Naive thymus-derived CD8-positive, alpha-beta T cell (primary cell): Measurements from ENCODE around the gene SERPINB13. TPM values are rescaled to one million over a fixed set of nuclear protein-coding genes. Genes with fewer than 3 reads are reported as not detected.

Experiments used
- ATAC-seq, 2 donors: fragments of 150-1000 bp; cut with Tn5 transposase in 1 of 2; sonication (Bioruptor Pico), chemical (Tn5 transposase) in 1 of 2; 1 replicate in 1 of 2; 2 replicates in 1 of 2; pipeline ENCODE4 v1.10.0; 2021; ENCODE audit warnings: mild to moderate bottlenecking in 2 of 2, moderate library complexity in 2 of 2
- POLR2A ChIA-PET: fragments of 350-600 bp; sonication (Branson Sonifier 250); formaldehyde crosslinking; loops from one replicate; lab custom pipeline; 2021; ENCODE audit warnings: antibody characterized with exemption; lab: Charles Lee
- DNase-seq, 10 donors: peaks; one replicate each; pipeline versions ENCODE4 v3.0.0 to v3.0.0-alpha.2; 2020 to 2022
- H3K27ac Mint-ChIP-seq, 10 donors: one replicate each; pipeline ENCODE4 v1.8.0; 2020 to 2022; ENCODE audit warnings: mild to moderate bottlenecking in 10 of 10, mixed read lengths in 10 of 10, moderate library complexity in 4 of 10, inconsistent platforms in 1 of 10
- H3K27me3 Mint-ChIP-seq, 5 donors: one replicate each; pipeline ENCODE4 v1.8.0; 2021 to 2022; ENCODE audit warnings: mixed read lengths in 5 of 5
- H3K36me3 Mint-ChIP-seq, 3 donors: one replicate each; pipeline ENCODE4 v1.8.0; 2020 to 2022; ENCODE audit warnings: mixed read lengths in 3 of 3, mild to moderate bottlenecking in 2 of 3, inconsistent platforms in 1 of 3
- H3K4me1 Mint-ChIP-seq, 4 donors: one replicate each; pipeline ENCODE4 v1.8.0; 2021 to 2022; ENCODE audit warnings: mixed read lengths in 4 of 4
- H3K4me3 Mint-ChIP-seq, 10 donors: one replicate each; pipeline ENCODE4 v1.8.0; 2020 to 2022; ENCODE audit warnings: mild to moderate bottlenecking in 10 of 10, mixed read lengths in 10 of 10, moderate library complexity in 6 of 10, inconsistent platforms in 1 of 10
- H3K9me3 Mint-ChIP-seq, 9 donors: one replicate each; pipeline ENCODE4 v1.8.0; 2020 to 2022; ENCODE audit warnings: mixed read lengths in 9 of 9, mild to moderate bottlenecking in 3 of 9, inconsistent platforms in 1 of 9, moderate library complexity in 1 of 9
- polyA plus RNA-seq, 3 donors: library from polyadenylated mRNA; unstranded; fragments of 300-500 nt; fragmentation: Illumina TruSeq; gene quantifications; one replicate each; pipeline ENCODE4 v1.2.3, GENCODE V29; 2021
- total RNA-seq, 8 experiments: library from RNA in 2 of 8; stranded (reverse) in 2 of 8; gene quantifications; one replicate each; pipeline ENCODE4 v1.2.3 and lab custom pipeline; 2021 to 2026

Gene SERPINB13
- total and polyA plus RNA-seq, 5 experiments from 2014 or later = not detected

GRCh38 chr18:63592471-63592870, 5.3 kb downstream of the SERPINB13 start:
- no peak for DNase-seq
- peaks cover 0 to 2% (median 0%) of the 10 kb centered on the region in 9 donors for H3K9me3 Mint-ChIP-seq
- ATAC-seq = no peak
- peaks cover 0 to 8% (median 1%) of the 10 kb centered on the region in 5 donors for H3K27me3 Mint-ChIP-seq
- no peak overlapping the region for H3K4me3 Mint-ChIP-seq
- no peaks in the 10 kb centered on the region for H3K4me1 Mint-ChIP-seq
- POLR2A ChIA-PET = no interaction called here
- H3K36me3 Mint-ChIP-seq = no peaks in the 10 kb centered on the region
- H3K27ac Mint-ChIP-seq = no peak overlapping the region

DNA sequence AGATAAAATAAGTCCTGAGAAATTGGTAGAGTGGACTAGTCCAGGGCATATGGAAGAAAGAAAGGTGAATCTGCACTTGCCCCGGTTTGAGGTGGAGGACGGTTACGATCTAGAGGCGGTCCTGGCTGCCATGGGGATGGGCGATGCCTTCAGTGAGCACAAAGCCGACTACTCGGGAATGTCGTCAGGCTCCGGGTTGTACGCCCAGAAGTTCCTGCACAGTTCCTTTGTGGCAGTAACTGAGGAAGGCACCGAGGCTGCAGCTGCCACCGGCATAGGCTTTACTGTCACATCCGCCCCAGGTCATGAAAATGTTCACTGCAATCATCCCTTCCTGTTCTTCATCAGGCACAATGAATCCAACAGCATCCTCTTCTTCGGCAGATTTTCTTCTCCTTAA, 9.8 kb downstream of the SERPINB13 start:
- H3K27me3 Mint-ChIP-seq = peaks cover 0 to 6% (median 3%) of the 10 kb centered on the region in 5 donors
- no peak overlapping the region for H3K27ac Mint-ChIP-seq
- peaks cover 0 to 3% (median 0%) of the 10 kb centered on the region in 9 donors for H3K9me3 Mint-ChIP-seq
- ATAC-seq = no peak
- no peaks in the 10 kb centered on the region for H3K36me3 Mint-ChIP-seq
- H3K4me1 Mint-ChIP-seq = no peaks in the 10 kb centered on the region
- POLR2A ChIA-PET = no interaction called here
- H3K4me3 Mint-ChIP-seq = no peak overlapping the region
- DNase-seq = no peak

DNA sequence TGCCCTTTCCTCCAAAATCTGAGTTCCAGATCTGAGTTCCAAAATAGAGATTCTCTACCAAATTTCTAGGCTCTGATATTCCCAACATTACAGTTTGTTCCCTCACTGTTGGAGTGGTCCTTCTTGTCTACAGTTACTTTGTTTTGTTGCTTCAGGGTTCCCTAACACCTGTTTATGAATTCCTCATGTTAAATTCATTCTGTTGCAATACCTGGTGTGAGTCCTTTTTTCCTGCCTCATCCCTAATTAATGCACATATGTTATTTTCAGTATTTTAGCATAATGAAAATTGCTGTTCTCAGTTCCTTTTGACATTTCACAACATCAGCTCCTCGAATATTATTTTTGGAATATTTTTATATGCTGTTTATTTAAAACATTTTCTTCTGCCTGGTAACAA, 16.2 kb downstream of the SERPINB13 start:
- ATAC-seq (no peak), DNase-seq (no peak)
- peaks cover 0 to 3% (median 0%) of the 10 kb centered on the region in 9 donors for H3K9me3 Mint-ChIP-seq
- H3K36me3 Mint-ChIP-seq = no peaks in the 10 kb centered on the region
- no peak overlapping the region for H3K27ac Mint-ChIP-seq
- POLR2A ChIA-PET = no interaction called here
- peaks cover 0 to 11% (median 9%) of the 10 kb centered on the region in 5 donors for H3K27me3 Mint-ChIP-seq
- no peak overlapping the region for H3K4me3 Mint-ChIP-seq
- H3K4me1 Mint-ChIP-seq = no peaks in the 10 kb centered on the region

DNA sequence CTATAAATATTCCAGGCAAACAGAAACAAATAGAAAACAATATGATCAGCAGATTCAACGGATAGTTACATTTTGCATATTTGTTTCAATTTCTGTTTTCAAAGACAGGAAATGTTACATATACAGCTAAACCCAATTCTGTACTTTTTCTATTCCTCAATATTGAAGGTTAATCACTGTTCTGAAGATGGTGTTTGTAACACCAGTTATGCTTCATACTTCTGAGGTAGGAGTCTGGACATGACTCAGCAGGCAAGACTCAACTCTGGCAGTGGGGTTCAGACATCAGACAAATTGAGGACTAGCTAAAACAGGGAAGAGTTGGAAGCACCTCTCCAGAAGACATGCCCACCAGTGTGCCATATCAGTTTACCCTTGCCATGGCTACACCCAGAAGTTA, 16.6 kb downstream of the SERPINB13 start:
- POLR2A ChIA-PET = no interaction called here
- peaks cover 0 to 3% (median 0%) of the 10 kb centered on the region in 9 donors for H3K9me3 Mint-ChIP-seq
- ATAC-seq = no peak
- no peaks in the 10 kb centered on the region for H3K4me1 Mint-ChIP-seq
- H3K27me3 Mint-ChIP-seq = peaks cover 0 to 11% (median 9%) of the 10 kb centered on the region in 5 donors
- no peak overlapping the region for H3K27ac Mint-ChIP-seq
- H3K36me3 Mint-ChIP-seq = no peaks in the 10 kb centered on the region
- no peak for DNase-seq
- H3K4me3 Mint-ChIP-seq = no peak overlapping the region

DNA sequence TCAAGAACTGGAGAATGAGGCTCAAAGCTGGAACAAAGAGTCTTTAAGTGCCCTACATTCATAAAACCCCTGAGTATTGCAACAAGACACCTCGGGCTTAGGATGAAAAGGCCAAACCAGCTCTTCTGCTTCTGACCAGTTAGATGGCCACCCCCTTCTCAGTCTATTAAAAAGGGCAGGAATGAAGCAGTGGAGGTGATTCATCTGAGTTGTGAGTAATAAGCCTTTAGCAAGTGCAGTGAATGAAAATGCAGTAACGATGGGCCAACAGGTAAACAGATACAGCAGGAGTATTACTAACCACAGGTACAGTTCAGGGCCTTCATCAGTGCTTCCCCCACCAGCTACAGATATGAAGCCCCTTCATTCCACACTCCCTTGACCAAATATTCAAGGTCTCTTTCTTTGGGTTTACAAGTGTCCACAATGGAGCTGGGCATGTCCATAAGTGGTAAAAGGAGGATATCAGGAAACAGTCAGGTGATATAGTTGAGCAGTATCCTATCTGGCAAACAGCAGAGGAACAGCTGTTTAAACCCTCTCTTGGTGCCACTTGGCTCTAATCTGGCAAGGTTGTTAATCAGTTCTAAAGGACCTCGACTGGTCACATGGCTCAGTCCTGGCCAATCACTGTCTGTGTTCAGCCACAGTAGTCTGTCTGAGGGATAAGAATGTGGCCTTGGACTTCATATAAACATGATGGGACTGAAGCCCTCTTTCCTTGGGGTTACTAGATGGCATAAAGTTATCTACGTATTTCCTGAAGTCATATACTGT, 17.8 kb downstream of the SERPINB13 start:
- Mint-ChIP-seq H3K9me3 (peaks cover 0 to 3% (median 0%) of the 10 kb centered on the region in 9 donors), H3K27me3 (peaks cover 0 to 10% (median 6%) of the 10 kb centered on the region in 5 donors), H3K4me3 (no peak overlapping the region), H3K4me1 (no peaks in the 10 kb centered on the region), H3K27ac (no peak overlapping the region), H3K36me3 (no peaks in the 10 kb centered on the region)
- POLR2A ChIA-PET = no interaction called here
- ATAC-seq = no peak
- no peak for DNase-seq

DNA sequence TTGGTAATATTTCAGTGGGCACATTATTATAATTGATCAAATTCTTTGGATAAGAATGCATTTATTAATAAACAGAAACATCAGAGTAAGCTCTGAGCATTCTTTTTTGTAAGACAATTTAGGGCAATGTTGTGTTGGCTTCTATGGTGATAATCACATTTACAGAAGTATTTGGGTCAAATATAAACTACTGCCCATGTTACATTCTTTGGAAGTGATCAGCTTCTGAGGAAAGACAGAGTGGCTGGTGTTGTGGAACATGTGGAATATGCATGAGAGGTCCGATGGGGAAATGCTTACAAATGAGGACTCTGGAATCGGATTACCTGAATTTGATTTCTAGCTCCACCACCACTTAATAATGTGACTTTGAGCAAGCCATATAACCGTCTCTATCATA, 19.4 kb downstream of the SERPINB13 start:
- Mint-ChIP-seq H3K4me3 (no peak overlapping the region), H3K27ac (no peak overlapping the region), H3K4me1 (no peaks in the 10 kb centered on the region), H3K27me3 (peaks cover 0 to 21% (median 14%) of the 10 kb centered on the region in 5 donors), H3K9me3 (peaks cover 0 to 3% (median 0%) of the 10 kb centered on the region in 9 donors), H3K36me3 (no peaks in the 10 kb centered on the region)
- POLR2A ChIA-PET = no interaction called here
- ATAC-seq (no peak), DNase-seq (no peak)

DNA sequence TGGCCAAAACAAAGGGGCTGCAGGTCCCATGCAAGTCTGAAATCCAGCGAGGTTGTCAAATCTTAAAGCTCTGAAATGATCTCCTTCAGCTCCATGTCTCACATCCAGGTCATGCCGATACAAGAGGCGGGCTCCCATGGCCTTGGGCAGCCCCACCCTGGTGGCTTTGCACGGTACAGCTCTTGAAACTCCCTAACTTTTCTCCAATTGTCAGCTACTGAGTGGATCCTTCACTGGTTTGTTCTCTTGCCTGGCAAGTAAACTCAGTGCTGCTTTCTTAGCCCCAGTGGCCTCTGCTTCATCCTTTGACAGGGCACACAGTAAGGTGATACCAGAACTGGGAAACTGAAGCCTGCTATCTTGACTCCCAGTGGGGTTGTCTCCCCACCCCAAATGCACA, 26.3 kb downstream of the SERPINB13 start:
- H3K27ac Mint-ChIP-seq = no peak overlapping the region
- H3K36me3 Mint-ChIP-seq = no peaks in the 10 kb centered on the region
- ATAC-seq = no peak
- peaks cover 5 to 19% (median 10%) of the 10 kb centered on the region in 5 donors for H3K27me3 Mint-ChIP-seq
- DNase-seq = no peak
- H3K4me1 Mint-ChIP-seq = no peaks in the 10 kb centered on the region
- H3K9me3 Mint-ChIP-seq = peaks cover 0 to 4% (median 0%) of the 10 kb centered on the region in 9 donors
- no peak overlapping the region for H3K4me3 Mint-ChIP-seq
- POLR2A ChIA-PET = no interaction called here

DNA sequence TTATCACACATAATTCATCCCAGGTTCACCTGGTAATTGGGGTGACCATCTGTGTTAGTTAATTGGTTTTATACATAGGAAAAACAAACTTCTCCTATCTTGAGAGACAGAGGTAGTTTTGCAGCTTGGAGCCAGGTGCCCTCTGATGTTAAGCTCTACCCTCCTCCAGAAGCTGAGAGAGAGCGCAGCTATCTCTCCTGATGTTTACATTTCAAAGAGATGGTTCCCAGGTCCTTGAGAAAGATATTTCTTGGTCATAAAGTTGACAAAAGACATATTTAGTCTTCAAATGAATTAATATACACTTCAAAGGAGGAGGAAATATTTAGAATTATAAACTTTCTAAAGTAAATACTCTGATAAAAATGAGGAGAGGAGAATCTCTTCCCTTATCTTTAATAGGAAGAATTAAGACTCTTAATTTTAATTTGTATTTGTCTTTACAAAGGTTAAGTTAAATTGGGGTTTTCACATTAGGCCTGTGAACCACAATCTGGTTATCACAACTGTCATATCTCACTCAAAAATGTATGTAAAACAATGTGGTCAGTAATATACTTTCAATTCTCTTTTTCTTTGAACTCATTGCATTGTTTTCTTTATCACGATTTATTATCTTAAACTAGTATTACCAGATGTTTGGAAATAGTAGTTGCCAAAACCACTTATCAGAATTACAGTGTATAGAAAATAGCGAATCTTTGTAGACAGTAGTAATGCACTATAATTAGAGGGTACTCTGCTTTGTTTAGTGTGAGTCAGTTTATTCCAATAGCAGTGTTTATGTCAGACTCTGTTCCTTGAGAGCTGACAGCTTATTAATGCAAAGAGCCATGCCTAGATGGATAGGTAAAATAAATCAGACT, 30.1 kb downstream of the SERPINB13 start:
- Mint-ChIP-seq H3K27ac (no peak overlapping the region), H3K27me3 (peaks cover 0 to 18% (median 2%) of the 10 kb centered on the region in 5 donors), H3K4me3 (no peak overlapping the region), H3K9me3 (peaks cover 0 to 14% (median 9%) of the 10 kb centered on the region in 9 donors), H3K4me1 (no peaks in the 10 kb centered on the region), H3K36me3 (peaks cover 0 to 2% (median 0%) of the 10 kb centered on the region in 3 donors)
- DNase-seq (no peak), ATAC-seq (no peak)
- POLR2A ChIA-PET = no interaction called here

DNA sequence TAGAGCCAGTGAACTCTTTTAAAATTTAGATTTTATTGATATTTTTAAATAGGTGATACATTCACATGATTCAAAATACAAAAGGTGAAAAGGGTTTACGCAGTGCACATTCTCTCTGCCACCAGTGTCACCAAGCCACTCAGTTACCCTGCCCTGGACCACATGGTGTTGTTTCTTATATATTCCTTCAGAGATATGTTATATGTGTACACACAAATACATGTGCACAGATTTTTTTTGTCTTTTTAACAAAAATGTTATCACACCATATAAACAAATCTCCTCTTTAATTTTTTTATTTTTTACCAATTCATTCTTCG, 30.7 kb downstream of the SERPINB13 start:
- POLR2A ChIA-PET = no interaction called here
- Mint-ChIP-seq H3K9me3 (peaks cover 0 to 16% (median 8%) of the 10 kb centered on the region in 9 donors), H3K4me1 (no peaks in the 10 kb centered on the region), H3K27ac (no peak overlapping the region), H3K27me3 (peaks cover 0 to 17% (median 2%) of the 10 kb centered on the region in 5 donors), H3K36me3 (peaks cover 0 to 2% (median 2%) of the 10 kb centered on the region in 3 donors), H3K4me3 (no peak overlapping the region)
- ATAC-seq = no peak
- DNase-seq = no peak

DNA sequence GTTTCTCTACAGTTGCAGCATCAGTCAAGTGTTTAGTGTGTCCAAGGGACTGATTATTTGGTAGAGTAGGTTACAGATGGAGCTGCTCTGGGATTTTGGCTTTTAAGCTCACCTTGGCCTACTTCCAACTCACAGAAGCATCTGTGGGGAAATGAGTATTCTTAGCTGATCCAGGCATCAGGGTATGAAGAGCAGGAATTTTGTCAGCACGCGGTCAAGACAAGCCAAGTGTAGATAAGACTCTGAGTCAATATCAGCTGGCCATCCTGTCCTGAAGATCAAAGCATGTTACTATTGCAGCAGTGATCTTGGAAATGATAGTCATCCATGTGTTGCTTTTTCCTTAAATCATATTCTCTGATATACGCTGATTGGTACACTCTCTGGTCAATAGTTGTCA, 32.5 kb downstream of the SERPINB13 start:
- Mint-ChIP-seq H3K9me3 (peaks cover 0 to 33% (median 12%) of the 10 kb centered on the region in 9 donors), H3K4me3 (no peak overlapping the region), H3K27ac (no peak overlapping the region), H3K4me1 (no peaks in the 10 kb centered on the region), H3K27me3 (peaks cover 0 to 11% (median 7%) of the 10 kb centered on the region in 5 donors), H3K36me3 (peaks cover 0 to 12% (median 6%) of the 10 kb centered on the region in 3 donors)
- DNase-seq (no peak), ATAC-seq (no peak)
- POLR2A ChIA-PET = no interaction called here

- Mint-ChIP-seq H3K9me3 (peaks cover 7 to 70% (median 37%) of the 10 kb centered on the region in 9 donors), H3K27ac (no peak overlapping the region), H3K27me3 (peaks cover 0 to 19% (median 7%) of the 10 kb centered on the region in 5 donors), H3K4me1 (no peaks in the 10 kb centered on the region), H3K4me3 (no peak overlapping the region), H3K36me3 (peaks cover 0 to 28% (median 10%) of the 10 kb centered on the region in 3 donors)
- DNase-seq (no peak), ATAC-seq (no peak)
- POLR2A ChIA-PET = no interaction called here
Measured at GRCh38 chr18:63624863-63625262, 37.7 kb downstream of the SERPINB13 start.

DNA sequence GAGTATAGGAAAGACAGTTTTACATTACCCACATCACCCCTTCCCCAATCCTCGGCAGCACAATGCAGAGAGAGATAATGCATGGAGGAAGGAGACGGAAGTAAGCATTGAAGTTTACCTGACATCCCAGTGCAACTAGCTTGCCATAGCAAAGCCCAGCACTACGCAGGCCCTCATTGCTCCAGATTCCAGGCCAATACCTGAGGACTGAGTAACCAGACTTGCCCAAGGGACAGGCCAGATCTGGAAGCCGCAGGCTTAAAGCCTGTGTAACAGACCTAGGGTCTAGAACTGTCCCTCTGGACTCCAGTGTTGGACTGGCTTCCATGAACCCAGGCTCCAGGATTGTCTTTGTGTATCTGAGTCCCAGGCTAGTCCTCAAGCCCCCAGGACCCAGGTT, 39.3 kb downstream of the SERPINB13 start:
- no peak for ATAC-seq
- H3K27ac Mint-ChIP-seq = no peak overlapping the region
- POLR2A ChIA-PET = no interaction called here
- no peak for DNase-seq
- H3K36me3 Mint-ChIP-seq = peaks cover 0 to 28% (median 8%) of the 10 kb centered on the region in 3 donors
- H3K9me3 Mint-ChIP-seq = peaks cover 7 to 68% (median 33%) of the 10 kb centered on the region in 9 donors
- H3K4me1 Mint-ChIP-seq = no peaks in the 10 kb centered on the region
- peaks cover 0 to 19% (median 7%) of the 10 kb centered on the region in 5 donors for H3K27me3 Mint-ChIP-seq
- no peak overlapping the region for H3K4me3 Mint-ChIP-seq

DNA sequence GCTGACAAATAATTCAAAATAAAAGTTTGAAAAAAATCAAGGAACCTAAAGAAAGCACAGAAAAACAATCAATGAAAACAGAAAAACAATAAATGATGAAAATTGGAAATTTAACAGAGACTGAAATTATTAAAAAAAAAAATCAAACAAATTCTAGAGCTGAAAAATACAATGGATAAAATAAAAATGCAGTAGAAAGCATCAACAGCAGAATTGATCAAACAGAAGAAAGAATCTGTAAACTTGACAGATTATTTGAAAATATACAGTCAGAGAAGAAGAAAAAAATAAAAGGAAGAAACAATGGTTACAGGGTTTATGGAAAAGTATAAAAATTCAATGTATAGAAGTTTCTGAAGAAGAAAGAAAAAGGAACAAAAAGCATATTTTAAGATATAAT, 40.7 kb downstream of the SERPINB13 start:
- Mint-ChIP-seq H3K36me3 (peaks cover 0 to 27% (median 8%) of the 10 kb centered on the region in 3 donors), H3K27me3 (peaks cover 0 to 17% (median 6%) of the 10 kb centered on the region in 5 donors), H3K9me3 (peaks cover 12 to 67% (median 36%) of the 10 kb centered on the region in 9 donors), H3K27ac (no peak overlapping the region), H3K4me3 (no peak overlapping the region), H3K4me1 (no peaks in the 10 kb centered on the region)
- POLR2A ChIA-PET = no interaction called here
- DNase-seq = no peak
- ATAC-seq = no peak
